H1 (cell line): ENCODE data around the gene KIF1B. TPM values are rescaled to one million over a fixed set of nuclear protein-coding genes. Genes with fewer than 3 reads are reported as not detected.

Experiments
- CTCF ChIA-PET: fragments of 300-600 bp; sonication (Branson Sonifier 250); formaldehyde crosslinking; loops from one replicate; lab custom pipeline; 2021; ENCODE audit not compliant: partially characterized antibody; lab: Charles Lee
- POLR2A ChIA-PET: fragments of 300-600 bp; sonication (Branson Sonifier 250); formaldehyde crosslinking; loops from one replicate; lab custom pipeline; 2021; ENCODE audit warnings: inconsistent platforms; ENCODE audit not compliant: partially characterized antibody; lab: Charles Lee
- DNase-seq, 2 experiments: peaks; one replicate each; pipeline versions ENCODE4 v3.0.0 to v3.0.0-alpha.2; 2010 to 2022; ENCODE audit warnings: low spot score in 2 of 2, low read depth in 1 of 2, mixed read lengths in 1 of 2
- FAIRE-seq: peaks from 2 replicates; lab custom pipeline; 2011; peaks lifted over from hg19 to GRCh38; lab: Jason Lieb, UNC
- H2AFZ ChIP-seq: 2 replicates; pipeline ENCODE4 v1.8.1; 2012; ENCODE audit warnings: low read length, inconsistent platforms
- H2AK5ac ChIP-seq: 2 replicates; pipeline ENCODE4 v1.6.1; 2013; ENCODE audit warnings: low read depth, low read length
- H2BK120ac ChIP-seq: replicated peaks from 2 replicates; pipeline ENCODE3; 2013; ENCODE audit warnings: low read depth, low read length, inconsistent platforms
- H2BK12ac ChIP-seq: 2 replicates; pipeline ENCODE4 v1.6.1; 2013; ENCODE audit warnings: low read depth, low read length
- H2BK15ac ChIP-seq: 2 replicates; pipeline ENCODE4 v1.6.1; 2013; ENCODE audit warnings: low read length
- H2BK20ac ChIP-seq: 2 replicates; pipeline ENCODE4 v1.6.1; 2013; ENCODE audit warnings: low read length
- H2BK5ac ChIP-seq: 2 replicates; pipeline ENCODE4 v1.6.1; 2013; ENCODE audit warnings: low read depth, low read length
- H3K14ac ChIP-seq: 2 replicates; pipeline ENCODE4 v1.6.1; 2013; ENCODE audit warnings: inconsistent platforms; ENCODE audit not compliant: insufficient read length
- H3K18ac ChIP-seq: 2 replicates; pipeline ENCODE4 v1.6.1; 2013; ENCODE audit warnings: low read length; ENCODE audit errors: extremely low read depth
- H3K23ac ChIP-seq: 2 replicates; pipeline ENCODE4 v1.6.1; 2013; ENCODE audit warnings: inconsistent platforms; ENCODE audit not compliant: insufficient read length
- H3K23me2 ChIP-seq: 2 replicates; pipeline ENCODE4 v1.6.1; 2013; ENCODE audit warnings: low read depth, low read length
- H3K27ac ChIP-seq: 2 replicates; pipeline ENCODE4 v1.6.1; 2011; ENCODE audit warnings: low read depth, low read length, inconsistent platforms
- H3K27me3 ChIP-seq, 4 experiments: replicated peaks in 1 of 4; 1 replicate in 1 of 4; 2 replicates in 3 of 4; pipeline versions ENCODE4 v1.6.1 to v1.8.1; 2011 to 2013; ENCODE audit warnings: low read length in 3 of 4, mild to moderate bottlenecking in 3 of 4, inconsistent platforms in 2 of 4, mixed read lengths in 2 of 4, moderate library complexity in 1 of 4; ENCODE audit not compliant: control insufficient read depth in 3 of 4, insufficient read depth in 3 of 4; ENCODE audit errors: extremely low read depth in 1 of 4
- H3K36me3 ChIP-seq, 4 experiments: 2 replicates each; pipeline versions ENCODE4 v1.6.1 to v1.8.1; 2011 to 2013; ENCODE audit warnings: mild to moderate bottlenecking in 4 of 4, low read length in 3 of 4, moderate library complexity in 2 of 4, control low read depth in 1 of 4, inconsistent platforms in 1 of 4; ENCODE audit not compliant: insufficient read depth in 4 of 4, control insufficient read depth in 2 of 4
- H3K4ac ChIP-seq: replicated peaks from 2 replicates; pipeline ENCODE3; 2013; ENCODE audit warnings: low read length, low read depth, mixed read lengths, inconsistent platforms; ENCODE audit not compliant: insufficient read length
- H3K4me1 ChIP-seq, 4 experiments: replicated peaks in 1 of 4; 1 replicate in 1 of 4; 2 replicates in 3 of 4; pipeline versions ENCODE4 v1.6.1 to v1.8.1; 2011 to 2013; ENCODE audit warnings: low read length in 3 of 4, inconsistent platforms in 2 of 4, mixed read lengths in 1 of 4; ENCODE audit not compliant: insufficient read depth in 4 of 4, control insufficient read depth in 3 of 4
- H3K4me2 ChIP-seq, 2 experiments: 2 replicates each; pipeline versions ENCODE4 v1.6.1 to v1.8.1; 2011 to 2013; ENCODE audit warnings: low read depth in 2 of 2, low read length in 2 of 2, control low read depth in 1 of 2, inconsistent platforms in 1 of 2, mild to moderate bottlenecking in 1 of 2; ENCODE audit not compliant: insufficient read depth in 1 of 2
- H3K4me3 ChIP-seq, 4 experiments: fragments of 200-600, 300-600 bp in 1 of 4; sonication (generic), shearing (Covaris generic), sonication (Bioruptor Twin) in 1 of 4; 2 replicates each; pipeline versions ENCODE4 v1.5.1 to v1.8.1; 2011 to 2016; ENCODE audit warnings: low read length in 4 of 4, low read depth in 3 of 4, control low read depth in 2 of 4, inconsistent platforms in 2 of 4, mild to moderate bottlenecking in 2 of 4, mixed read lengths in 1 of 4, moderate library complexity in 1 of 4; ENCODE audit not compliant: insufficient read depth in 2 of 4; ENCODE audit errors: extremely low read depth in 1 of 4
- H3K56ac ChIP-seq: replicated peaks from 2 replicates; pipeline ENCODE3; 2013; ENCODE audit warnings: low read depth, mild to moderate bottlenecking, mixed read lengths, low read length, inconsistent platforms; ENCODE audit not compliant: insufficient read length
- H3K79me1 ChIP-seq: 2 replicates; pipeline ENCODE4 v1.6.1; 2013; ENCODE audit warnings: low read depth, low read length, control low read depth
- H3K79me2 ChIP-seq, 2 experiments: 2 replicates each; pipeline versions ENCODE4 v1.6.1 to v1.8.1; 2012 to 2013; ENCODE audit warnings: low read length in 2 of 2, mild to moderate bottlenecking in 2 of 2, inconsistent platforms in 1 of 2; ENCODE audit not compliant: insufficient read depth in 2 of 2, control insufficient read depth in 1 of 2
- H3K9ac ChIP-seq, 4 experiments: replicated peaks in 1 of 4; 1 replicate in 1 of 4; 2 replicates in 3 of 4; pipeline versions ENCODE4 v1.6.1 to v1.8.1; 2011 to 2013; ENCODE audit warnings: low read depth in 3 of 4, low read length in 3 of 4, control low read depth in 2 of 4, mild to moderate bottlenecking in 2 of 4, moderate library complexity in 2 of 4, inconsistent platforms in 1 of 4; ENCODE audit errors: extremely low read depth in 1 of 4
- H3K9me3 ChIP-seq, 2 experiments: 2 replicates each; pipeline versions ENCODE4 v1.6.1 to v1.8.1; 2012 to 2013; ENCODE audit warnings: mild to moderate bottlenecking in 2 of 2, moderate library complexity in 2 of 2, control low read depth in 1 of 2, inconsistent platforms in 1 of 2, low read depth in 1 of 2, low read length in 1 of 2, mixed read lengths in 1 of 2; ENCODE audit not compliant: insufficient read depth in 2 of 2
- H4K20me1 ChIP-seq, 2 experiments: replicated peaks in 1 of 2; 2 replicates each; pipeline versions ENCODE3 to v1.8.1; 2011 to 2013; ENCODE audit warnings: inconsistent platforms in 2 of 2, low read length in 2 of 2, mild to moderate bottlenecking in 1 of 2; ENCODE audit not compliant: insufficient read depth in 2 of 2, control insufficient read depth in 1 of 2
- H4K5ac ChIP-seq: 2 replicates; pipeline ENCODE4 v1.6.1; 2013; ENCODE audit warnings: low read length, low read depth, mixed read lengths, inconsistent platforms; ENCODE audit not compliant: insufficient read length
- H4K8ac ChIP-seq: 2 replicates; pipeline ENCODE4 v1.8.0; 2013; ENCODE audit warnings: mild to moderate bottlenecking, moderate library complexity, low read length, inconsistent platforms; ENCODE audit not compliant: insufficient read depth; ENCODE audit errors: extremely low read depth
- H4K91ac ChIP-seq: replicated peaks from 2 replicates; pipeline ENCODE3; 2013; ENCODE audit warnings: low read length, mixed read lengths, inconsistent platforms; ENCODE audit not compliant: insufficient read length
- EP300 ChIP-seq, 2 experiments: IDR thresholded peaks; 1 replicate in 1 of 2; 2 replicates in 1 of 2; pipeline ENCODE4 v1.6.1; 2011 to 2012; ENCODE audit warnings: low read depth in 2 of 2, low read length in 2 of 2, mild to moderate bottlenecking in 2 of 2, borderline replicate concordance in 1 of 2, inconsistent platforms in 1 of 2, moderate library complexity in 1 of 2
- SIX5 ChIP-seq: IDR thresholded peaks from 2 replicates; pipeline ENCODE4 v1.6.1; 2011; ENCODE audit warnings: mild to moderate bottlenecking, low read depth, low read length
- TAF1 ChIP-seq: IDR thresholded peaks from 2 replicates; pipeline ENCODE4 v1.6.1; 2011; ENCODE audit warnings: mild to moderate bottlenecking, low read depth, low read length
- TCF12 ChIP-seq: IDR thresholded peaks from 2 replicates; pipeline ENCODE4 v1.6.1; 2011; ENCODE audit warnings: low read depth, mild to moderate bottlenecking, low read length
- WGBS, 2 experiments: shearing (Covaris generic) in 1 of 2; methylation state at CpG; one replicate each; pipeline versions ENCODE4 v1.1.6 to v1.1.7; 2013 to 2015; ENCODE audit warnings: low lambda C conversion rate in 2 of 2, mixed read lengths in 2 of 2, inconsistent platforms in 1 of 2, low coverage in 1 of 2, missing lambda C conversion rate in 1 of 2; ENCODE audit not compliant: insufficient replicate concordance in 2 of 2, insufficient coverage in 1 of 2, insufficient read length in 1 of 2; ENCODE audit errors: extremely low coverage in 1 of 2, missing lambda C conversion rate in 1 of 2; 5-methylcytosine and 5-hydroxymethylcytosine counted together
- polyA plus RNA-seq, 7 experiments: library from polyadenylated mRNA; depleted of rRNA in 3 of 7; stranded (reverse) in 5 of 7; unstranded in 2 of 7; fragments of >200 nt in 5 of 7; fragments of 200-250 nt in 2 of 7; gene quantifications; 1 replicate in 5 of 7; 2 replicates in 1 of 7; 4 replicates in 1 of 7; pipeline versions ENCODE4 v1.2.1 to v1.2.3, GENCODE V29; 2011 to 2013; ENCODE audit warnings: missing spikeins in 2 of 7, mixed read lengths in 2 of 7
- total RNA-seq: library from RNA; stranded (reverse); fragmentation: NEBNext Ultra II Directional; extraction: Animal tissue kit (Norgen Biotek cat#: 25700); gene quantifications from 2 replicates; pipeline ENCODE4 v1.2.1, GENCODE V29; 2021
- TF ChIP-seq, protein P1 (sequence below): IDR thresholded peaks from 2 replicates; pipeline ENCODE4 v1.6.1; 2011; ENCODE audit warnings: low read length, improper control_type of control experiment

Gene KIF1B
- total and polyA plus RNA-seq, 2 of the 8 experiments (the other 6 are each of a cell fraction or from before 2014, with no cell fraction given), result 39.1 to 74.2 TPM

DNA sequence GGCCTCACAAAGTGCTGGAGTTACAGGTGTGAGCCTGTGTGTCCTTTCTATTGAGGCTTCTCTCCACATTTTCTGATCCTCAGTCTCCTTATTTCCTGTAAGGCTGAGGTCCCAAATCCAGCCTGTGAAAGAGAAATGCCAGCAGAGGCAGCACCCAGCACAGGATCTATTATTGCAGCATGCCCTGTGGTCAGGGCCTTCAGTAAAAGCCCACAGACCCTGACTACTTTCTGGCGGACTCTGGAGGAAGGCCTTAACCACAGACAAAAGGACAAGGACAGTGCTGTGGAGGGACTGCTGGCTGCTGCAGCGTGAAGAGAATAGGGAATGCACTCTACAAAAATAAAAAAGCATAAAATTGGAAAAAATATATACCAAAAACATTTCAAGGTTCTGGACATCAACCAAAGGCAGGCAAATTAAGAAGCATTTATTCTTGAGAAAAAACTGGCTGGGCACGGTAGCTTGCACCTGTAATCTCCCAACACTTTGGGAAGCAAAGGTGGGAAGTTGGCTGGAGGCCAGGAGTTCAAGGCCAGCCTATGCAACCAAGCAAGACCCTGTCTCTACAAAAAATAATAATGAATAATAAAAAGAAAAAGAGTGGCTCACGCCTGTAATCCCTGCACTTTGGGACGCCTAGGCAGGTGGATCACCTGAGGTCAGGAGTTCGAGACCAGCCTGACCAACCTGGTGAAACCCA is 179.1 kb downstream of the KIF1B start:
- no peak overlapping the region for H2BK12ac ChIP-seq
- DNase-seq, result no peak
- no peak overlapping the region for H3K14ac ChIP-seq
- H3K23me2 ChIP-seq, result no peaks in the 10 kb centered on the region
- no peak overlapping the region for H4K8ac ChIP-seq
- H3K4ac ChIP-seq, result no peak overlapping the region
- H3K36me3 ChIP-seq, result peaks cover 0 to 4% (median 0%) of the 10 kb centered on the region in 4 experiments; a peak in 1 of 8 replicates
- H3K79me1 ChIP-seq, result no peaks in the 10 kb centered on the region; the same call in 1 of the 2 replicates
- no peak overlapping the region for H3K4me3 ChIP-seq
- H3K79me2 ChIP-seq, result no peaks in the 10 kb centered on the region
- WGBS, 2 experiments, result 92% methylated on average over 6 of the region's 6 CpGs; no CpG with 5 or more reads in 1 of the 2 experiments
- POLR2A ChIA-PET, result interaction anchor here (2.7 to 8.2 kb wide), 2 partner anchors 9 to 12 kb away, joined by 10 to 72 read pairs; partner anchors contain the start of gene PGD
- H3K4me1 ChIP-seq, result peaks cover 0 to 5% (median 0%) of the 10 kb centered on the region in 4 experiments; a peak in 3 of 7 replicates
- no peak overlapping the region for H2BK20ac ChIP-seq
- CTCF ChIA-PET, result interaction anchor here (1.6 to 1.7 kb wide), 2 partner anchors 10 to 20 kb away, joined by 3 to 11 read pairs; partner anchors contain the start of gene PGD
- no peak overlapping the region for H4K91ac ChIP-seq
- no peak overlapping the region for H3K56ac ChIP-seq
- no peak overlapping the region for H3K4me2 ChIP-seq
- H4K20me1 ChIP-seq, result no peaks in the 10 kb centered on the region
- no peak overlapping the region for H3K9ac ChIP-seq
- no peak overlapping the region for H3K23ac ChIP-seq
- H4K5ac ChIP-seq, result no peak overlapping the region
- H2BK15ac ChIP-seq, result no peak overlapping the region
- H3K9me3 ChIP-seq, result no peaks in the 10 kb centered on the region; a peak in 1 of 4 replicates
- no peak overlapping the region for H2AFZ ChIP-seq
- no peaks in the 10 kb centered on the region for H3K27me3 ChIP-seq
- no peak overlapping the region for H2BK120ac ChIP-seq
- H2BK5ac ChIP-seq, result no peak overlapping the region
- H2AK5ac ChIP-seq, result no peak overlapping the region
- H3K18ac ChIP-seq, result no peak overlapping the region
- FAIRE-seq, result no peak
- no peak overlapping the region for H3K27ac ChIP-seq
- TF ChIP-seq EP300 (IDR thresholded peaks at IDR 0.05; ENCODE audit: borderline replicate concordance in 1 of 2, low read depth in 2 of 2, low read length in 2 of 2) (no peak), TCF12 (no peak), TAF1 (no peak), SIX5 (no peak)
- TF ChIP-seq, protein P1, sequence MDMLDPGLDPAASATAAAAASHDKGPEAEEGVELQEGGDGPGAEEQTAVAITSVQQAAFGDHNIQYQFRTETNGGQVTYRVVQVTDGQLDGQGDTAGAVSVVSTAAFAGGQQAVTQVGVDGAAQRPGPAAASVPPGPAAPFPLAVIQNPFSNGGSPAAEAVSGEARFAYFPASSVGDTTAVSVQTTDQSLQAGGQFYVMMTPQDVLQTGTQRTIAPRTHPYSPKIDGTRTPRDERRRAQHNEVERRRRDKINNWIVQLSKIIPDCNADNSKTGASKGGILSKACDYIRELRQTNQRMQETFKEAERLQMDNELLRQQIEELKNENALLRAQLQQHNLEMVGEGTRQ, result no peak
